NCI-H128 (cell line): Measurements from ENCODE around the gene VASH2.

Experiments
- DNase-seq: peaks from one replicate; lab custom pipeline; 2025; ENCODE audit not compliant: unreplicated experiment; lab: John Stamatoyannopoulos, UW

VASH2 gene

GRCh38 chr1:212928323-212929291 lies 21.7 kb upstream of the VASH2 start:
- no peak for DNase-seq

GRCh38 chr1:212930986-212931678 lies 19.2 kb upstream of the VASH2 start:
- no peak for DNase-seq

GRCh38 chr1:212933815-212934471 lies 16.4 kb upstream of the VASH2 start:
- DNase-seq, result no peak

- no peak for DNase-seq
These were observed 14.9 kb upstream of the VASH2 start for GRCh38 chr1:212935387-212935981.

- DNase-seq, result no peak
These were observed 13.3 kb upstream of the VASH2 start for GRCh38 chr1:212937034-212937433.

GRCh38 chr1:212938846-212939245 lies 11.5 kb upstream of the VASH2 start:
- no peak for DNase-seq

GRCh38 chr1:212941452-212941851 lies 8.9 kb upstream of the VASH2 start:
- no peak for DNase-seq

- no peak for DNase-seq
These were observed 7.5 kb upstream of the VASH2 start for GRCh38 chr1:212942679-212943392.

GRCh38 chr1:212943393-212943710 lies 7.0 kb upstream of the VASH2 start:
- DNase-seq, result no peak

GRCh38 chr1:212944229-212944901 lies 6.0 kb upstream of the VASH2 start:
- DNase-seq, result no peak

GRCh38 chr1:212945056-212945455 lies 5.3 kb upstream of the VASH2 start:
- no peak for DNase-seq

GRCh38 chr1:212945463-212946160 lies 4.7 kb upstream of the VASH2 start:
- no peak for DNase-seq

- no peak for DNase-seq
These were observed 3.5 kb upstream of the VASH2 start for GRCh38 chr1:212946872-212947271.

- DNase-seq, result no peak
These were observed 570 bp upstream of the VASH2 start for GRCh38 chr1:212949771-212950170.

- no peak for DNase-seq
These were observed 995 bp downstream of the VASH2 start for GRCh38 chr1:212951126-212951946.

- no peak for DNase-seq
These were observed 1.8 kb downstream of the VASH2 start for GRCh38 chr1:212951947-212952640.

- DNase-seq, result no peak
These were observed 2.3 kb downstream of the VASH2 start for GRCh38 chr1:212952641-212952976.

- no peak for DNase-seq
These were observed 3.0 kb downstream of the VASH2 start for GRCh38 chr1:212953321-212953720.
